Stimulated activated CD8-positive, alpha-beta memory T cell treated with anti-CD3 and anti-CD28 coated beads, Interleukin-4, amount 100 ng/mL, for 48 hours (primary cell): Measurements from ENCODE around the gene PCSK2.

Experiments
- DNase-seq: peaks from one replicate; pipeline ENCODE4 v3.0.0-alpha.2; 2020

The PCSK2 gene

DNA sequence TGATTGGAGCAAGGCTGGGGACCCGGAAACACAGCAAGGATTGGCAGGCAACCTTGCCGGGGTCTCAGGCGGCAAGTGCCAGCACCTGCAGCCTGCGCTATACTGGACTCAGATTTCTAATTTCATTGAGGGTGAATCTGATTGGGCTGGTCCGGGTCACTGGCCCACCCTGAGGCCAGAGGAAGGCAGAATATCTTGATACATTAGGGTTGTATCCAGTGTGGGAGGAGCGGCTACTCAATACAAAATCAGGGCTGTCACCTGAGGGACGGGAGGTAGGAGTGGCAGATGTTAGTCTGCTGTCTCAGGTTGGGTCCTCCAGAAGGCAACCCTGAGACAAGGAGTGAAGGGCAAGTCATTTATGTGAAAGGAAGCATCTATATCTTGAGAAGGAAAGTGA is 263.7 kb downstream of the PCSK2 start:
- DNase-seq, result no peak

DNA sequence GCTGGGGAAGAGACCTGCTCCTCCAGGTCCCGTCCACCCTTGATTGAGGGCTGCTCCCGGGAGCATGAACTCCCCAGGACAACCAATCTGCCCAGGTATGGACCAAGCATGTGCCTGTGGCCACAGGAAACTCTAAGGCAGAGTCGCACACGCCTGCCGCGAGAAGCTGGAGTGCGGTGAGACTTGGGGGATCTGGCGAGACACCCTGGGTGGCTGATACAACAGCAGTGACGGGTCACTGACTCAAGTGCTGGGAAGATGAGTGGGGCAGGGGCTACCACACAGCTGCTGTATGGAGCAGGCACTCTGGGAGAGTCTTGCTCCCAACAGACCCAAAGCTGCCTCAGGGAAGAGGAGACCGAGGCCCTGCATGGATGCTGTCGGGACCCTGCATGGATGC is 264.2 kb downstream of the PCSK2 start:
- DNase-seq, result no peak

DNA sequence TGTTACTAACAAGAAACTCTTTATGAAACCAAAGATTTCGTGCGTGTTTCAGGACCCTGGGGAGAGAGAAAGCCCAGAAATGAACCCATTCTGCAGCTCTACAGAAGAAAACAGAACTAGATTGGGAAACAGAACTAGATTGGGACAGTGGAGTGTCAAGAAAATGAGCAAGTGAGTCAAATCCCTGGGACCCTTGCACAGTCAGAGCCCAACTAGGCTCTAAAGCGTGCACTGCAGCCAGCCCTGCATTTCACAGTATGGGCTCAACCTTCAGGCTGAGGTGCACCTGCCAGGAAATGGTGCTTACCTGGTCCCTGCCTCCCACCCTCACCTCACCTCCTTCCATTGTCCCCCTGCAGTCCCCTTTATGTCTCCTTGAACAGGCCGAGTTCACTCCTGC is 264.6 kb downstream of the PCSK2 start:
- no peak for DNase-seq

GRCh38 chr20:17493173-17493572 is 266.3 kb downstream of the PCSK2 start:
- DNase-seq, result no peak

- DNase-seq, result no peak
Measured at GRCh38 chr20:17494201-17494600, 267.4 kb downstream of the PCSK2 start.

- DNase-seq, result no peak
Measured at GRCh38 chr20:17495826-17496225, 269.0 kb downstream of the PCSK2 start.

- DNase-seq, result no peak
Measured at GRCh38 chr20:17497821-17498580, 271.2 kb downstream of the PCSK2 start.

- DNase-seq, result no peak
Measured at GRCh38 chr20:17498641-17499040, 271.8 kb downstream of the PCSK2 start.

DNA sequence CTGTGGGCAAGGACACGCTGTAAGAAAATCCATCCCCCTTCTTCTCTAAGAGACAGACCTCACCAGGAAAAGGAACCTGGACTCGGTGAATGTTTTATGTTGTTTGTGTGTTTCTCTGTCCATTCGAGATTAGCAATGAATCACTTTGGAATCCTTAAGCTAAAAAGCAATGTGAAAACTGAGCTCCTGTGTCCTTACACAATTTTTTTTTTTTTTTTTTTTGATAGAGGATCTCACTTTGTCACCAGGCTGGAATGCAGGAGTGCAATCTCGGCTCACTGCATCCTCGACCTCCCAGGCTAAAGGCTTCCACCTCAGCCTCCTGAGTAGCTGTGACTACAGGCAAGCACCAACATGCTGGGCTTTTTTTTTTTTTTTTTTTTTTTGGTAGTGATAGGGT is 272.2 kb downstream of the PCSK2 start:
- no peak for DNase-seq

- no peak for DNase-seq
Measured at GRCh38 chr20:17500271-17500670, 273.4 kb downstream of the PCSK2 start.

GRCh38 chr20:17500826-17501225 is 274.0 kb downstream of the PCSK2 start:
- peak; percentile 14 for DNase-seq

GRCh38 chr20:17501701-17502100 is 274.9 kb downstream of the PCSK2 start:
- peak; percentile 10 for DNase-seq

DNA sequence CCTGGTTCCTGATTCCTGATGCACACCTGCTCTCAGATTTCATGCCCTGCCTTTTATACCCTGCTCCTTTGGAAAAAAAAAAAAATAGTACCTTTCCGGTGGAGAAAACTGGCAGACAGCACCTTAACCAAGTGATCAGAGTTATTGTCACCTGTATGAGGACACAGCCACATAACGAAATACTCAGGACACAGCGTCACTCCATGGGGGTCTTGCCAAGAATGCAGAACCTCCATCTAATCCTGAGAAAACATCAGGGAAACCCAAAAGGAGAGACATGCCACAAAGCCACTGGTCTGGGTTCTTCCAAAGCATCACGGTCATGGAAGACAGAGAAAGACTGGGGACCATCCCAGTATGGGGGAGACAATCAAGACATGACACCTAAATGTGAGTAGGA is 275.3 kb downstream of the PCSK2 start:
- DNase-seq, result no peak

- peak; percentile 24 for DNase-seq
Measured at GRCh38 chr20:17503301-17504065, 276.6 kb downstream of the PCSK2 start.

DNA sequence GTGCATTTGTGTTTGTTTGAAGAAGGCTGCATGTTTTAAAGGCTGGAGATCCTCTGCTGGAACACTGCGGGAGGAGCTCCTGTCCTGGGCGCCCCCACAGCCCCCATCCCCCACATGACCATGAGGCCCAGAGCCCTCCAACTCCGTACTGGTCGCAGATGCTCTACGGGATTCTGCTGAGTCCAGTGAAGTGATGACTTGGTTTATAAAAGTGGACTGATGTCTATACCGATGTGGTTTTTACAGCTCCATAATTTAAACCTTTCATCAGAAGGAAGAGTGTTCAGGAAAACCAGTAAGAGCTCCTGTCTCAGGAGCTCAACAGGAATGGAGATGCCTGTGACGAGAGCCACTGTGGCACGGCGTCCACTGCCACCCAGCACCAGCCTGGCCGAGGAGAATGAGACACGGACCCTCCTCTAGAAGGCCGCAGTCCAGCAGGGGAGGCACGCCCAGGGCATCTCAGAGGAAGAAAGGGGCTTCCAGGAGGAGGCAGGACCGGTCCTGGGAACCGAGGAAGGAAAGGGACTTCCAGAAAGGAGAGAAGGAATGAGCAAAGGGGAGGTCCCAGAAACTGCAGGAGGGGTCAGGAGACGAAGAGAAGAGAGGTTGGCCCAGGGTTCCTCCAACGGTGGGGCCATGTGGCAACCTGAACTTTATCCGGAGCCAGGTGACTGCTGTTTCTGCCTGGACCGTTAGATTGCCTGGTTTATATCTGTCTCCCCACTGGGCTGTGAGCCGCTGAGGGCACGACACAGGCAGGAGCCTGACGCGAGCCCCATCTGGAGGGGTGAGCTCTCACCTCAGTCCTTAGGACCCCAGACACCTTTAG is 277.4 kb downstream of the PCSK2 start:
- peak; percentile 37 for DNase-seq

DNA sequence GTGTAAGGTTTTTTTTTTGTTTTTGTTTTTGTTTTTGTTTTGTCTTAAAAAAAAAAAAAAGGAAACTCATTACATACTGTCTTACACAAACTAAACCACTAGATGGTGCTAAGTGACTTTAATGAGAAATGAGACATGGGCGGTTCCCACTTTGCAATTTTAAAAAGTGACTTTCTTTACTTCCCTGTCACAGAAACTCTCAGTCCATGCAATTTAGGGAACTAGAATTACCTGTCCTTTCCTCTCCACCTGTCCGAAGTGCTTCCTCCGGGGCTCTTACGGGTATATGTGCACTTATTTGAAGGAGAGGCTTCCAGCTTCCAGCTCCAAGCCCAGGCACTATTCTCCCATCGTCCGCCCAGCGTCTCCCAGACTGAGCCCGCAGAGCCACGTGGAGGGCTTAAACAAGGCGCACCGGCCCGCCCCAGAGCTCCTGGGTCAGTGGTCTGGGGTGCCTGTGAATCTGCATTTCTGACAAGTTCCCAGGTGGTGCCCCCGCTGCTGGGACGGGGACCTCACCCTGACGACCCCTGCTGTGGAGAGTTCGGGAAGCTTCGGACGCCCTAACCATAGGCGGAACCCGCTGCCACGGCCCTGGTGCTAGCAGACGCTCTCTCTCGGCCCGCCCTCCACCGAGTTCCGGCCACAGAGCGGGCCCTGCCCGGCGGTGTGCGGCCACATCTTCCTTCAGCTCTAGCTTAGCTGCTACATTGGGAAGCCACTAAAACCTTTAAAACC is 278.2 kb downstream of the PCSK2 start:
- DNase-seq, result no peak

- peak; percentile 80 for DNase-seq
Measured at GRCh38 chr20:17505636-17506517, 279.0 kb downstream of the PCSK2 start.

DNA sequence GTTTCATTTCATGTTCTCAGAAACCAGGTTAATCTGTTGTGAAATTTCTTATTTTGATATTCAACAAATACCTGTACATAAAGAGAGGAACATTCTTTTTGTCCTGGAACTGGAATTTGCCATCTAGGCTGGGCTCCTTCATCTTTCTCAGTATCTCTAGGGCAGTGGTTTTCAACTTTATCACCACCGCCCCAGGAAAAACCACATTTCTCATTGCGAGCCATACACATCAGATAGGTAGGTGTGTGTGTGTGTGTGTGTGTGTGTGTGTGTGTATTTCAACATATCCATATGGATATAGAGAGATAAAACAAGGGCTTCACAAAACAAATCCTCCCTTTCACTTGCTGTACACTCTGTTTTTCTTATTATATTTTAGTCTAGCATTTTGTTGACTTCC is 280.2 kb downstream of the PCSK2 start:
- no peak for DNase-seq

GRCh38 chr20:17507531-17507930 is 280.7 kb downstream of the PCSK2 start:
- no peak for DNase-seq

- DNase-seq, result no peak
Measured at GRCh38 chr20:17508756-17509155, 281.9 kb downstream of the PCSK2 start.

DNA sequence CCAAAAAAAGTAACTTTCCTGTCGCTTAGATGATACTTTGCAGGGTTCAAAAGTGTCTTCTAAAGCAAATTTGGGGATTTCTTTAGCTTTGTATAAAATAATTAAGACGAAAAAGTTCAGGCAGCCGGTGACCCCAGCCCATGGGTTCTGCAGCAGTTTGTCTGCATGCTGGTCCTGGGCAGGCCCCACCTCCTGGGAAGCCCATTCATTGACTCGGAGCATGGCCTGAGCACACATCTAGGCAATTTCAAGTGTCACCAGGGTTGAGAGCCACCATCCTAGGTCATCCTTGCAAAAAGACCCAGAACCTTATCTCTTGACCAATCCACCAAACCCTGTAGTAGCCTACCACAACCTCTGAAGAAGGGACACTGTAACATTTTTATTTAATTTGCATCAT is 283.7 kb downstream of the PCSK2 start:
- no peak for DNase-seq

- no peak for DNase-seq
Measured at GRCh38 chr20:17511401-17511800, 284.6 kb downstream of the PCSK2 start.
